ENCODE data around the gene GSTCD. TPM values are rescaled to one million over a fixed set of nuclear protein-coding genes. Genes with fewer than 3 reads are reported as not detected.
"Not testable (repeated sequence)": the region's sequence is repeated elsewhere in the genome, so short reads cannot be mapped to it uniquely, and the experiment has no call there.

Gene GSTCD
- total RNA-seq, 2 experiments from 2014 or later = 11.6 to 12.4 TPM

DNA sequence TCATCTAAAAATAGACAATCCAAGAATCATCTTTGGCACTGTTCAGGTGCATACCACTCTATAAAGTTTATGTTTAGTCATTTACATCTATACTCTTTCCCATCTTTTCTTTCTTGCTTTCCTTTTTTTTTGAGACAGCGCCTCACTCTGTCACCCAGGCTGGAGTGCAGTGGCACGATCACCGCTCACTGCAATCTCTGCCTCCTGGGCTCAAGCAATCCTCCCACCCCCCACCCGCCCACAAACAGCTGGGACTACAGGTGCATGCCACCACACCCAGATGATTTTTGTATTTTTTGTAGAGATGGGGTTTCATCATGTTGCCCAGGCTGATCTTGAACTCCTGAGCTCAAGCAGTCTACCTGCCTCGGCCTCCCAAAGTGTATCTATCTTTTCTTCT, 13.8 kb upstream of the GSTCD start:
- H3K9me3 Mint-ChIP-seq, H3K27me3 Mint-ChIP-seq, H3K4me1 Mint-ChIP-seq, H3K27ac Mint-ChIP-seq, CTCF ChIA-PET, DNase-seq, POLR2A ChIA-PET, H3K4me3 Mint-ChIP-seq: not testable (repeated sequence)
- H3K36me3 Mint-ChIP-seq (ENCODE audit: low read depth) = peaks cover 37% of the 10 kb centered on the region

DNA sequence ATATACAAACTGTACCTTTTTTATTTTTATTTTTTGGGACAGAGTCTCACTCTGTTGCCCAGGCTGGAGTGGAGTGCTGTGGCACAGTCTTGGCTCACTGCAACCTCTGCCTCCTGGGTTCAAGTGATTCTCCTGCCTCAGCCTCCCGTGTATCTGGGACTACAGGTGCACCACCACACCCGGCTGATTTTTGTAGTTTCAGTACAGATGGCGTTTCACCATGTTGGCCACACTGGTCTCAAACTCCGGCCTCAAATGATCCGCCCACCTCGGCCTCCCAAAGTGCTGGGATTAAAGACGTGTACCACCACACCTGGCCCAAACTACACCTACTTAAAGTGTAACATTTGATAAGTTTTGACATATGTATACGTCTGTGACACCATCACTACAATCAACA, 12.8 kb upstream of the GSTCD start:
- POLR2A ChIA-PET, CTCF ChIA-PET: not testable (repeated sequence)
- peaks cover 36% of the 10 kb centered on the region for H3K36me3 Mint-ChIP-seq (ENCODE audit: low read depth)

DNA sequence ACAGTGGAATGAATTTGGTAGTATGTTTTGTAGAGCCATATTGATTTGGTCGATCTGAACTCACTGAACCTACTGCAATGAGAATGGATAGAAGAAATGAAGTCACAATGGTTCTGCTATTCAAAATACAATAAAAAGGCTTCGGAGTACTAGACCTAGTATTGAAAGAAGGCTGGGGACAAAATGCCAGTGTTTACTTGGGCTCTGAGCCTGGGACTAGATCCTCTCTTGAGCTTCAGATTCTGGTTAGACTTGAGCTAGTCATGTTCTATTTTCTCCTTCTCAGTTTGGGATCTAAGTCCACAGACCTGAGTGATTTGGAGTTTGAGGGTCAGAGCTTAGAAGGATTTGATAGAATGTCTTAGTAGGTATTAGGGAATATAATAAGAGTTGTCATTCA, 10.0 kb upstream of the GSTCD start:
- POLR2A ChIA-PET = no interaction called here
- no peaks in the 10 kb centered on the region for H3K9me3 Mint-ChIP-seq
- no peak overlapping the region for H3K4me3 Mint-ChIP-seq
- no peak for DNase-seq
- no peaks in the 10 kb centered on the region for H3K27me3 Mint-ChIP-seq
- H3K36me3 Mint-ChIP-seq (ENCODE audit: low read depth) = peaks cover 22% of the 10 kb centered on the region
- CTCF ChIA-PET = interaction anchor here (1.7 kb wide), 1 partner anchor 10 kb away, joined by 4 read pairs; the partner anchor contains the start of genes GSTCD and INTS12
- peaks cover 5% of the 10 kb centered on the region for H3K4me1 Mint-ChIP-seq
- no peak overlapping the region for H3K27ac Mint-ChIP-seq

More for the DNA sequence above, 12.8 kb upstream of the GSTCD start:
- H3K27me3 Mint-ChIP-seq, H3K4me3 Mint-ChIP-seq, H3K27ac Mint-ChIP-seq, DNase-seq, H3K9me3 Mint-ChIP-seq, H3K4me1 Mint-ChIP-seq: not testable (repeated sequence)

DNA sequence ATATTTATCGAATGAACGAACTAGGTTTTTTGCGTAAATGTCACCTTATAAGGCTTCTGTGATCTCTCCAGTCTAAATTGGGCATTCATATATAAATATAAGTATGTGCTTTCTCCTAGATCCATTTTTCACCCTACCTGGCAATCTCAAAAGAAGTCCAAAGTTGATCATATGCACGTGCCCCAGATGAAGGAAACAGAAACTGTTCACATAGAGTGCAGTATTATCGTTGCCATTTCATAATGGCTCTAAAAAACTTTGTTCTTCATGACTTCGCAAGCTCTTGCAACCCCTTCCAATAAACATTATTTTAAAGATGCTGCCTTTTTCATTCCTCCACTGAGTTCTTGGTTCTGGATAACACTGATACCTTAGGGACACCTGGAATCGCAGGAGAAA, 803 bp upstream of the GSTCD start:
- ChIA-PET POLR2A (no interaction called here), CTCF (interaction anchor here (1.1 kb wide), 1 partner anchor 8 kb away, joined by 4 read pairs; no protein-coding TSS in a partner anchor)
- DNase-seq = no peak
- Mint-ChIP-seq H3K27ac (peak overlapping the region; percentile 93), H3K4me1 (peaks cover 29% of the 10 kb centered on the region), H3K36me3 (ENCODE audit: low read depth) (peaks cover 7% of the 10 kb centered on the region), H3K4me3 (peak overlapping the region; percentile 92), H3K9me3 (no peaks in the 10 kb centered on the region), H3K27me3 (no peaks in the 10 kb centered on the region)

DNA sequence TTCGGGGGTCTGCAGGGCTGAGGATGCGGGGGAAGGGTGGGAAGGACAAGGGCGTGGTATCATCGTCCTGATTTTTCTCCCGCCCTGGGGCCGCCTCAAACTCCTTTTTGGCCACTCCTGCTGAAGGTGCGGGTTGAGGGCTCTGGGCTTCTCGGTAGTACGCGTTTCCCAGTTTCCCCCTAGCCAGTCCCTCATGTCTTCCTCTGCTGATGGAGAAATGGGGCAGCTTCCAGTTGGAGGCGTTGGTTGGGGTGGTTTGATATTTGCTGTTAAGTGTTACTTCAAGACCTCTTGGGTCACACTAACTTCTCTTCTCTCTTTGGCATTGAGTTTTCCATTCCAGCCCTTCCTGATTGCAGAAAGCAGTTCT, 482 bp downstream of the GSTCD start:
- Mint-ChIP-seq H3K9me3 (no peaks in the 10 kb centered on the region), H3K4me3 (peak overlapping the region; percentile 92), H3K27me3 (peaks cover under 1% of the 10 kb centered on the region), H3K4me1 (peaks cover 31% of the 10 kb centered on the region), H3K27ac (peak overlapping the region; percentile 93), H3K36me3 (ENCODE audit: low read depth) (peaks cover 7% of the 10 kb centered on the region)
- CTCF ChIA-PET = no interaction called here
- POLR2A ChIA-PET = no interaction called here
- peak; percentile 25 for DNase-seq

DNA sequence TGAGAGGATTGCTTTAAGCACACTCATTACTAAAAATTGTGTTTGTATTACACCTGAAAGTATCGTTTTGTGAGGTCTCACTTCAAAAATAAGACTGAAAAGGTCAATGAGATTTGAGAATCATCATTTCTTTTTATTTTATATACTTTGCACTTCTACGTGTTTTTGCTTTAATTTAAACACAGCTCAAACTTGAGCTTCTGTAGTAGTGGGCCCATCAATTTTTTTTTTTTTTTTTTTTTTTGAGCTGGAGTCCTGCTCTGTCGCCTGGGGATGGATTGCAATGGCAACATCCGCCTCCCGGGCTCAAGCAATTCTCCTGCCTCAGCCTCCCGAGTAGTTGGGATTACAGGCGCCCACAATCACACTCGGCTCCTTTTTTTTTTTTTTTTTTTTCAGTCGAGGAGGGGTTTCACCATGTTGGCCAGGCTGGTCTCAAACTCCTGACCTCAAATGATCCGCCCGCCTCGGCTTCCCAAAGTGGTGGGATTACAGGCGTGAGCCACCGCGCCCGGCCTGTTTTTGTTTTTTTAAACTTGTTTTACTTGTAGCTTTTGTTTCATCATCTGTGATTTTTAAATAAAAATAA, 1.5 kb downstream of the GSTCD start:
- Mint-ChIP-seq H3K27ac (no peak overlapping the region), H3K4me3 (peak overlapping the region; percentile 92), H3K4me1 (peaks cover 32% of the 10 kb centered on the region), H3K36me3 (ENCODE audit: low read depth) (peaks cover 7% of the 10 kb centered on the region), H3K9me3 (no peaks in the 10 kb centered on the region), H3K27me3 (peaks cover 2% of the 10 kb centered on the region)
- ChIA-PET POLR2A (no interaction called here), CTCF (no interaction called here)
- DNase-seq = no peak

DNA sequence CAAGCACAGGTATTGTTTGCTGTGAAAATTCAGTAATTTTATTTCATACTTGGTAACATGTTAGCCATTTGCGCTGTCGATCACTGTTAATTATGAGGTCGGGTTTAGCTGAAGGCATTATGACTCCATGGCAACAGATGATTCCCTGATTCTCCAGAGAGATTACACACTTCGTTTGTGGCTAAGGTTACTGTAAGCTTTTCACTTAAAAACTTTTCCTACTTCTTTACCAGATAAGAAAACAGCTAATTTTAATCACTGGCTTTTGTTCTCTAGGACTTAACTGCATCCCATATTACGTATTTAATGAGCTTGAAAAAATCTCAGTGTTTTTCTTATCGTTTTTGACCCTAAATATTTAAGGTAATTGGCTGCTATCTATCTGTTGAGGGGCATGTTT, 2.1 kb downstream of the GSTCD start:
- Mint-ChIP-seq H3K36me3 (ENCODE audit: low read depth) (peaks cover 6% of the 10 kb centered on the region), H3K4me1 (peaks cover 30% of the 10 kb centered on the region), H3K9me3 (no peaks in the 10 kb centered on the region), H3K27me3 (peaks cover 2% of the 10 kb centered on the region), H3K4me3 (no peak overlapping the region), H3K27ac (no peak overlapping the region)
- ChIA-PET CTCF (no interaction called here), POLR2A (no interaction called here)
- DNase-seq = no peak

DNA sequence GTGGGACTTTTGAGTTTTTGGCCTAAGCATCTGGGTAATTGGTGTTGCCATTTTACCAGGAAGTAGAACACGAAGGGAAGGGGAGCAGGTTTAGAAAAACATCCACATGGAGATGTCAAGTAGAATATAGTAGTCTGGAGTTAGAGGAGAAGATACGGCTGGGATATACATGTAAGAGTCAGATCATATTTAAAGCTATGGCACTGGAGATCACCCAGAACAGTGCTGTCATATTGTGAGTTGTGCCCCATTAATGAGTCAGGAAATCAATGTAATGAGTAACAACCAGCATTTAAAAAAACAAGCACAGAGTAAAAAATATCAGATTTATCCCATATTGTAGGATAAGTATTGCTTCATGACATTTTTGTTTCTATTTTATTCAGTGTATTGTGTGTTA, 4.2 kb downstream of the GSTCD start:
- Mint-ChIP-seq H3K27ac (no peak overlapping the region), H3K27me3 (peaks cover 2% of the 10 kb centered on the region), H3K4me1 (peaks cover 16% of the 10 kb centered on the region), H3K9me3 (no peaks in the 10 kb centered on the region), H3K36me3 (ENCODE audit: low read depth) (no peaks in the 10 kb centered on the region), H3K4me3 (no peak overlapping the region)
- ChIA-PET CTCF (no interaction called here), POLR2A (no interaction called here)
- DNase-seq = no peak

DNA sequence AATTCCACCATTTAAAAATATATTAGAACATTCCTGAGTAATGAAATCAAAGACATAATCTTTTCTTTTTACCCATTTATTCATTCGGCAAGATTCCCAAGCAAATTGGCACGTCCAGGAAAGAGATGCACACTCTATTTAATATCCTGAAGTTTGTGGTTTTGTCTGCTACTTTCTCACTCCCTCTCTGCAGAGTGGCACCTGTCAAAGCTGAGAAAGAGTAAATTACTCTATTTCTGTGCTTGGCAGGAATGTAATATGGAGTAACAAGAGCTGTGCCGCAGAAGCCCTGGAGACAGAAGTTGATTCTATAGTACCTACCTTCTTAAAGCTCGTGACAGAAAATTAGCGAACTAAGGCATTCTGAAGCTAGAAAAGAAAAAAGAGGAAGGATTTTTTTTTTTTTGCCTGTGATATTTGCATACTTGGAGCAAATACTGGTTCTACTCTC, 5.5 kb downstream of the GSTCD start:
- peaks cover 13% of the 10 kb centered on the region for H3K4me1 Mint-ChIP-seq
- H3K4me3 Mint-ChIP-seq = no peak overlapping the region
- POLR2A ChIA-PET = no interaction called here
- peaks cover 2% of the 10 kb centered on the region for H3K36me3 Mint-ChIP-seq (ENCODE audit: low read depth)
- peaks cover 2% of the 10 kb centered on the region for H3K27me3 Mint-ChIP-seq
- DNase-seq = no peak
- H3K9me3 Mint-ChIP-seq = no peaks in the 10 kb centered on the region
- CTCF ChIA-PET = interaction anchor here (0.6 kb wide), 1 partner anchor 424 kb away, joined by 3 read pairs; no protein-coding TSS in a partner anchor
- H3K27ac Mint-ChIP-seq = no peak overlapping the region

DNA sequence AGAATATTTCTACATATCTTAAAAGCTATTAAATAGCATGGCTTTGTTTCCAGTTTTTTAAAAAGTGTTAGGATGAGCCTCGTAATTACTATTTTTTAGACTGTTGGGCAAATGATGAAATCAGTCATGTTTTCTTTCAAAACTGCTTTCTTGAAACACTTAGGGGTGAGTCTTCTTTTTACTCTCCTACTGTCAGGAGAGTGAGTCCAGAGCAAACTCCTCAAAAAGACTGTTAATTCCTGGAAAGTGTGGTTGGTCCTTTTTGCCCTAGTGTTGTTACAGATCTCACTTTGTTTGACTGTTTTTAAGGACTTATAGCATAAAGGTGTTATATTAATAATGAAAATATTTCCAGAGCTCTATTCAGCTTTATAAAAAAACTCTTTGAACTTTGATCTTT, 6.3 kb downstream of the GSTCD start:
- ChIA-PET POLR2A (no interaction called here), CTCF (no interaction called here)
- Mint-ChIP-seq H3K36me3 (ENCODE audit: low read depth) (peaks cover 2% of the 10 kb centered on the region), H3K4me1 (peaks cover 6% of the 10 kb centered on the region), H3K4me3 (no peak overlapping the region), H3K27ac (no peak overlapping the region), H3K27me3 (peaks cover 2% of the 10 kb centered on the region), H3K9me3 (no peaks in the 10 kb centered on the region)
- DNase-seq = no peak

DNA sequence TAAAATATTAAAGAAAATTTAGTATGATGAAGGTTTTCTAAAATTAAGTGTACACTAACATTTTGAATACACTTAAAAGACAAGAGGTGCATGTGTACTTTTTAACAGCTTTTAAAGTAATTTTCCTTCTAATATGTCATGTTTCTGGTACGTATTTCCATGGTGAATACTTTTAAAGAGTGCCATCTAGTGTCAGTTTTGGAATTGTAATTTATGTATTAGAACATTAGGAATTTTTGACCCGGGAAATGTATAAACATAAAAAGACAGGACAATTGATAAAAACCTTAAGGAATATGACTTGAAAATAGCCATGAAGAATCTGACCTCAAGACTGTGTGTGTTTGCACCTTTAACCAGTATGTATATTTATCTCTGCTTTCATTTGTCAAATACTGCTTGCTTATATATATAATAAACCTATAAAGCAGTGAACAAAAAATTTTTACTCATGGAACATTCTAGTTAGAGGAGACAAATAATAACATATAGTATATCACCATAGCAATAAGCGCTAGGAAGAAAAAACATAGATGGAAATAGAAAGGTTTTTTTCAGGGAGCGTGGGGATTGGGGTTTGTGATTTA, 7.2 kb downstream of the GSTCD start:
- ChIA-PET POLR2A (no interaction called here), CTCF (interaction anchor here (0.5 kb wide), 1 partner anchor 9 kb away, joined by 4 read pairs; no protein-coding TSS in a partner anchor)
- Mint-ChIP-seq H3K4me3 (no peak overlapping the region), H3K27ac (no peak overlapping the region), H3K9me3 (no peaks in the 10 kb centered on the region), H3K4me1 (peaks cover 5% of the 10 kb centered on the region), H3K36me3 (ENCODE audit: low read depth) (peaks cover 2% of the 10 kb centered on the region), H3K27me3 (peaks cover 2% of the 10 kb centered on the region)
- DNase-seq = no peak

DNA sequence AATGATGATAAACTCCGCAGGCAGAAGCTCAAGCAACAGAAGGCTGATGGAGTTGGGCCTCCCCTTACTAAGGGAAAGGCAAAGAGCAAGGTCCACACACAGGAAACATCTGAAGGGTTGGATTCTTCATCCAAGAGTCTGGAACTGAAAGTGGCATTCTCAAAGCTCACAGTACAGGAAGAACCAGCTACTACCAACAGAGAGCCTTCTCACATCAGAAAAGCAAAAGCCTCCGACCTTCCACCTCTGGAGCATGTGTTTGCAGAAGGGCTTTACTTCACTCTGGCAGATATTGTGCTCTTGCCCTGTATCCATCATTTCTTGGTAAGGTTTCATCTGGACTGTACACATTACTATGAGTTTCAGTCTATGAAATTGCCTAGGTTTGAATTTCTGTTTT, 10.6 kb downstream of the GSTCD start:
- DNase-seq = no peak
- no peak overlapping the region for H3K27ac Mint-ChIP-seq
- ChIA-PET CTCF (no interaction called here), POLR2A (no interaction called here)
- peaks cover 6% of the 10 kb centered on the region for H3K36me3 Mint-ChIP-seq (ENCODE audit: low read depth)
- peaks cover under 1% of the 10 kb centered on the region for H3K27me3 Mint-ChIP-seq
- no peak overlapping the region for H3K4me3 Mint-ChIP-seq
- peaks cover 2% of the 10 kb centered on the region for H3K4me1 Mint-ChIP-seq
- H3K9me3 Mint-ChIP-seq = no peaks in the 10 kb centered on the region

DNA sequence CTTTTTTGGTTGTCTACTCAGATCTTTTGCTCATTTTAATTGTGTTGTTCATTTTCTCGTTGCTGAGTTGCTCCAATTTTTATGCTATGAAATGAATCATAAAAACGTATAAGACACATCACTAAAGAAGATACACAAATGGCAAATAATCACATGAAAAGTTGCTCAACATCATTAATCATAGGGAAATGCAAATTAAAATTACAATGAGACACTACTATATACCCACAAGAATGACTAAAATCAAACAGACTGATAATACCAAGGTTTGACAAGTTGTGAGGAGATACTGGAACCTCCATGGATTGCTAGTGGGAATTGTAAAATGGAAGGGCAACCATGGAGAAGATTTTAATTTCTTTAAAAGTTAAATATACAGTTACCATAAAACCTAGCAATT, 17.0 kb downstream of the GSTCD start:
- no peak overlapping the region for H3K27ac Mint-ChIP-seq
- H3K9me3 Mint-ChIP-seq = peaks cover 5% of the 10 kb centered on the region
- DNase-seq = no peak
- no peak overlapping the region for H3K4me3 Mint-ChIP-seq
- no peaks in the 10 kb centered on the region for H3K27me3 Mint-ChIP-seq
- H3K36me3 Mint-ChIP-seq (ENCODE audit: low read depth) = peaks cover 20% of the 10 kb centered on the region
- no peaks in the 10 kb centered on the region for H3K4me1 Mint-ChIP-seq
- CTCF ChIA-PET = no interaction called here
- POLR2A ChIA-PET = no interaction called here

DNA sequence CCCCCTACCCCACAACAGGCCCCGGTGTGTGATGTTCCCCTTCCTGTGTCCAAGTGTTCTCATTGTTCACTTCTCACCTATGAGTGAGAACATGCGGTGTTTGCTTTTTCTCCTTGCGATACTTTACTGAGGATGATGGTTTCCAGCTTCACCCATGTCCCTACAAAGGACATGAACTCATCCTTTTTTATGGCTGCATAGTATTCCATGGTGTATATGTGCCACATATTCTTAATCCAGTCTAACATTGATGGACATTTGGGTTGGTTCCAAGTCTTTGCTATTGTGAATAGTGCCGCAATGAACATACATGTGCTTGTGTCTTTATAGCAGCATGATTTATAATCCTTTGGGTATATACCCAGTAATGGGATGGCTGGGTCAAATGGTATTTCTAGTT, 21.3 kb downstream of the GSTCD start:
- H3K4me3 Mint-ChIP-seq, H3K4me1 Mint-ChIP-seq, H3K27ac Mint-ChIP-seq, POLR2A ChIA-PET, H3K27me3 Mint-ChIP-seq, DNase-seq, CTCF ChIA-PET: not testable (repeated sequence)
- peaks cover 16% of the 10 kb centered on the region for H3K9me3 Mint-ChIP-seq
- H3K36me3 Mint-ChIP-seq (ENCODE audit: low read depth) = peaks cover 48% of the 10 kb centered on the region
